HG02840 (cell line): ENCODE data around the gene EAF1.
A peak's percentile ranks its signal among the peaks of the same experiment; 100 is the strongest.
"Not testable (repeated sequence)": the region's sequence is repeated elsewhere in the genome, so short reads cannot be mapped to it uniquely, and the experiment has no call there.

ENCODE experiments used
- ATAC-seq: cut with Tn5 transposase; IDR thresholded peaks from one replicate; pipeline ENCODE4 v1.9.1; 2021; ENCODE audit warnings: mild to moderate bottlenecking, moderate library complexity, moderate number of reproducible peaks; ENCODE audit not compliant: unreplicated experiment, low FRiP score

Gene EAF1

GRCh38 chr3:15427182-15427880, at the start of gene EAF1, which contains the start of gene METTL6:
TSS of gene EAF1 (plus strand) at chr3:15427598. CDS start at chr3:15427780, 182 bp downstream.
TSS of gene METTL6 (minus strand) at chr3:15427544. CDS start at chr3:15426511, 1,033 bp downstream.
- peak; percentile 83 for ATAC-seq

- peak; percentile 82 for ATAC-seq
These were observed 49.2 kb upstream of the EAF1 start for GRCh38 chr3:15377961-15378791.

GRCh38 chr3:15380980-15381890, 46.2 kb upstream of the EAF1 start:
- ATAC-seq: no peak

GRCh38 chr3:15382405-15382923, 44.9 kb upstream of the EAF1 start:
- no peak for ATAC-seq

GRCh38 chr3:15384510-15385237, 42.7 kb upstream of the EAF1 start:
- peak; percentile 82 for ATAC-seq

- ATAC-seq: peak; percentile 11
These were observed 42.1 kb upstream of the EAF1 start for GRCh38 chr3:15385238-15385695.

GRCh38 chr3:15385901-15386653, 41.3 kb upstream of the EAF1 start:
- no peak for ATAC-seq

GRCh38 chr3:15386654-15386955, 40.8 kb upstream of the EAF1 start:
- not testable (repeated sequence) for ATAC-seq

GRCh38 chr3:15387171-15387581, 40.2 kb upstream of the EAF1 start:
- ATAC-seq: no peak

- ATAC-seq: no peak
These were observed 39.7 kb upstream of the EAF1 start for GRCh38 chr3:15387735-15388134.

- not testable (repeated sequence) for ATAC-seq
These were observed 39.1 kb upstream of the EAF1 start for GRCh38 chr3:15388335-15388734.

GRCh38 chr3:15390460-15390859, 36.9 kb upstream of the EAF1 start:
- ATAC-seq: no peak

GRCh38 chr3:15391007-15391406, 36.4 kb upstream of the EAF1 start:
- no peak for ATAC-seq

GRCh38 chr3:15393252-15393651, 34.1 kb upstream of the EAF1 start:
- ATAC-seq: not testable (repeated sequence)

GRCh38 chr3:15398731-15399133, 28.7 kb upstream of the EAF1 start:
- not testable (repeated sequence) for ATAC-seq

GRCh38 chr3:15399970-15400369, 27.4 kb upstream of the EAF1 start:
- no peak for ATAC-seq

- ATAC-seq: no peak
These were observed 25.5 kb upstream of the EAF1 start for GRCh38 chr3:15401936-15402335.

- no peak for ATAC-seq
These were observed 23.9 kb upstream of the EAF1 start for GRCh38 chr3:15403495-15403894.

GRCh38 chr3:15403965-15404364, 23.4 kb upstream of the EAF1 start:
- no peak for ATAC-seq
